DMS114 treated with DMSO at 0.1 percent for 48 hours (cell line): ENCODE results near the gene GALNT18.

Experiments used
- DNase-seq: peaks from one replicate; lab custom pipeline; 2025; ENCODE audit not compliant: unreplicated experiment; lab: John Stamatoyannopoulos, UW

The GALNT18 gene

DNA sequence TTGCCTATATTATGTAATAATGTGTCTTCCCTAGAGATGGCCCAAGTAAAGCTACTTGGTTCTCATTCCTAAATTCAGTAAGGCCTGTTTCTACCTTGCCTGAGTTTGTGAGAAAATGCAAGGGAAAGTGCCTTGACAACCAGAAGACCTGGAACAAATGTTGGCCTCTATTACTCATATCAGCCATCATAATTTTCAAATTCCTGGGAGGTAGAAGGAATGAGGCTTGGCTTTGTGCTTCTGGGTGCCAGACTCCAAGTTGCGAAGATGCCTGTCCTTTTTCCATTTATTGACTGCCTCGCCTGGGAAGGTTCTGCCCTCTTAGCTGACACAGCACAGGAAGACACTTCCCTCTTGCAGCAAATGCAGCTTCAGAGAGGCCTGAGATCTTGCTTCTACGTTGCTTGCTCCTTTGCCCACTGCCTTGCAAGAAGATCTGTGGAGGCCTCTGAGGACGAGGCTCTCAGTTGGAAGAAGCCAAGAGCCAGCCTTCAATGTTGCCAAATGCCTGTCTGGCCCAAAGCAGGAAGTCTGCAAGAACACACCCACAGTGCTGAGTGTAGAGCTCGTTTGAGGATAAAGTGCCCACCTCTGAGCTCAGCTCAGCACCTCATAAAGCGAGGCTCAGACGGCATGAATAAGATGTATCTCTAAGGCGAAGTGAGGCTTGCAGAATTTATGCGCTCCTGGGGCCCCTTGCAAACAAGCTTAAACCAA is 120.1 kb downstream of the GALNT18 start:
- DNase-seq = no peak

DNA sequence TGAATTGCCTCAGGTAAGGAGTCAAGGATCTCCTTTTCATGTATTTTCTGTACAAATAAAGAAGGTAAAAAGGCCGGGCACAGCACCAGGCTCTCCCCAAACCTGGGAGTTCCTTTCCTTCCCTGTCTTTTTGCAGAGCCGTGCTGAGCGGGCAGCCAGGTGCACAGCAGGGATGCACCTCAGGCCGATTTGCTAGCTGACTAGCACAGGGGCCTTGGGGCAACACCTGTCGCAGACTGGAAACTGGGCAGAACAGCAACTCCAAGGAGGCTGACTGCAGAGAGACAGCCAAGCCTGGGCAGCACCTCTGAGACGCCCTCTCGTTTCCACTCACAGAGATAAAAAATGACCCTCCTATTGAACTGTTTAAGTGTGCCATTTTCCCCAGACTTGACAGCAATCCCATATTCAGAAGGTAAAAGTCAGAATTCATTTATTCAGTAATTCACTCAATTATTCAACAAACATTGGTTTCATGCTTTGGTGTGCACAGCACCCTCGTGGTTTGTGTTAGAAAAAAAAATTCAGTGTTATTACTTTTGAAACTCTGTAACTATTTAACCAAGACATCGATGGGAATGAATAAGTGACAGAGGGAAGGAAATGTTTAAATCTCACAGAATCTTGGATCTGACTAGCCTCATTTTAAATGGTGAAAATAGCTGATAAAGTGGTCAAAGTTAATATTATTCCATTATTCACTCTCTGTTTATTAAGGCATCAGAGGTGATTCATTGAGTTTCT is 120.9 kb downstream of the GALNT18 start:
- DNase-seq = no peak

DNA sequence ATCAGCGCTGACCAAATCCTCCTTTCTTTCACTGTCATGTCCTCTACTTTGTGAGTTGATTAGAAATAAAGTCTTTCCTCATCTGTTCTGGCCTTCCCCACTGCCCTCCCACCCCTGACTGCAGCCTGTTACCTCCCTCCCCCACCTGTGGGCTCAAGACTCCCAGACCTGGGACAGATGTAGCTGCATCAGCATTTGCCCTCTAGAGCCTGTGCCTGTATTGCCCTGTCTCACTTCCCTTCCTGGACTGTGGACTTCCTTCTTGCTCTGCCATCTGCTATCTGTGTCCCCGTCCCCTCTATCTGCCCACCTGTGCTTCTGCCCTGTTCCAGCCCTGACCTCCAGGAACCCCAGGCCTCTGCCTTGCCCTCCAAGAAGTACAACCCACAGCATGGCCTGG is 122.5 kb downstream of the GALNT18 start:
- no peak for DNase-seq

DNA sequence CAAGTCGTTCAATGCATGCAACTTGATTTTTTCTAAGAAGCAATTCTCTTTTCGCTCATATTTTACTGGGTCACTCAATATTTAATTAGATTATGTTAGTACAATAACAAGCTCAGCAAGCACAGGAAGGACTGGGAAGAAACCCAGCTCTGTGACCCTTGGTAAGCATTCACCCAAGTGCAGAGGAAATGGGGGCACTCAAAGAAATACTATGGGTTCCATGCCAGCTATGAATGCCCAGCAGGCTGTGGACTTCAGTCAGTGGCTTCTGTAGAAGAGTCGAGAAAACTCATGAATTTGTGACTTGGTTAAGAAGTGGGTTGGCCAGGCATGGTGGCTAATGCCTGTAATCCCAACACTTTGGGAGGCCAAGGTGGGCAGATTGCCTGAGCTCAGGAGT is 123.6 kb downstream of the GALNT18 start:
- no peak for DNase-seq

DNA sequence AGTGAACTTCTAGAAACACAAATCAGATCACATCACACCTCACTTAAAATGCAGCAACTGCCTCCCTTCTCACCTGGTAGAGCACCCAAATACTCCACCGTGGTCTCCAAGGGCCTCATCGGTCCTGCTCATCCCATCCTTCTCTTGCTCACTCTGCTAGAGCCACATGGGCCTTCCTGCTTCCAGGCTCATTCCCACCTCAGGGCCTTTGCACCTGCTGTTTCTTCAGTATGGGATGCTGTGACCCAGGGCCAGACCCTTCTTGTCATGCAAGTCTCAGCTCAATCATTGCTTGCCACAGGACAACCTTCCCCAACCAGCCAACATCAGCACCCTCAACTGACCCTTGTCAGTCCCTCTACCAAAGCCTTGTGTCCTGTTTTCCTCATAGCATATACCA is 124.9 kb downstream of the GALNT18 start:
- no peak for DNase-seq

DNA sequence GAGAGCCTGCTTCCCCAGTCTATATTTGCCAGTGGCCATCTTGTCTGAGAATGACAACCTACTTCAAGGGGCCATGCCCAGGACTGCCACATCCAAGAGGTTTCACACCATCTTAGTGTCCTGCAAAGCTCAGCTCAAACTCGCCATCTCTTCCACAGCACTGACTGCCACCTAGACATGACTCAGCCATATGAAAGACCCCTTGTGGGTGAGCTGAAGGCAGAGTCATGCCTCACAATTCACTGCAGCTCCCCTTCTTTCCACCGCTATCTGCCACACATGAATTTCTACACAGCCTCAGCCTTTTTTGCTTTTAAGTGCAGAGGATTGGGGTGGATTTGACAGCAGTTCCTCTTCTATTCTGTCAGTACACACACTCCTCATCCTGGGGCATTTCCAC is 127.5 kb downstream of the GALNT18 start:
- DNase-seq = no peak

DNA sequence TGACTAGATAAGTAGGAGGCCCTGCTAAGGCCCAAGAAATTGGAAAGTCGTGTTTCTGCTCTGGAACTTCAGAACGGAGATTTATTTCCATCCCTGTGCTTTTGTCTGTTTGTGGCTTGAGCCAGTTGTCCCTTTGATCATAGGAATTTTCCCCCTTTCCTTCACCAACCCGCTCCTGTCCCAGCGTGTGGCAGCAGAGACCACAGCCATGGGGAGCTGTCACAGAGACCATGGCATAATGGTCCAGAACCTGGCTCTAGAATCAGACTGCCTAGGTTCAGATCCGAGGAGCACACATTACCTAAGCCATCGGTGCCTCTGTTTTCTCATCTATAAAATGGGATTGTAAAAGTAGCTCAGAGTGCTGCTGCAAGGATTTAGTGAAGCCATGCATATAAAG is 128.1 kb downstream of the GALNT18 start:
- DNase-seq = no peak

DNA sequence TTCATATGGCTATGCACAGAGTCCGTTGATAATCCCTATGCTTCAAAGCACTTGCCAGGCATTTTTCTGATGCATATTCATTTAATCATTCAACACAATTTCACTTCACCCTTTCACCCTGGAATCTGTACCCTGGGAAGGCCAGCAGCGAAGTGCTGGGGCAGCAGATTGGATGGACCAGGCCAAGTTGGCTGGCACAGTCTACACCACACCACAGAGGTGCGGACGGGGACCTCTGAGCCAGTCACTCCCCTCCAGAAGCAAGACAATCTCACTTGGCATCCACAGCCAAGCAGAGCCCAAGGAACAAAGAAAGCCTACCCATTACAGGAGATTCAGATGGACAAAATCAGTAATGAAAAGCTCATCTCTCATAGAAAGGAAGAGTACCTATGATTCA is 130.2 kb downstream of the GALNT18 start:
- DNase-seq = no peak

DNA sequence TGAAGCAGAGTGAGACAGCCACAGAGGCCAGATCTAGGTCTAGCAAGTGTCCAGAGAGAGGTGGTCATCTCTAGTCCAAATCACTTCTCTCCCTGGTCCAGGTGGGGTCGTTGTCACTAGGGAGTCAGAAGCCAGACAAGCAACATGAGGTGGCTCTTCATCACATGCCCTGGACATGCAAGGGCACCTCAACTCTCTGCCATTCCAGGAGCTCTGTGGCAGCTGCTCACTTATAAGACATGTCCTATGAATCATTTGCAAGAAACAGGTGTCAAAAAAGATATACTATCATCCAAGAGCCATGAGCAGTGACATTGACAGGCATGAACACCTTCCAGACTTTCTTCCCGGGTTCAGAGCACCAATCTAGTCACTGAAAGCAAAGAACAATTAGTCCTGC is 130.8 kb downstream of the GALNT18 start:
- DNase-seq = no peak

DNA sequence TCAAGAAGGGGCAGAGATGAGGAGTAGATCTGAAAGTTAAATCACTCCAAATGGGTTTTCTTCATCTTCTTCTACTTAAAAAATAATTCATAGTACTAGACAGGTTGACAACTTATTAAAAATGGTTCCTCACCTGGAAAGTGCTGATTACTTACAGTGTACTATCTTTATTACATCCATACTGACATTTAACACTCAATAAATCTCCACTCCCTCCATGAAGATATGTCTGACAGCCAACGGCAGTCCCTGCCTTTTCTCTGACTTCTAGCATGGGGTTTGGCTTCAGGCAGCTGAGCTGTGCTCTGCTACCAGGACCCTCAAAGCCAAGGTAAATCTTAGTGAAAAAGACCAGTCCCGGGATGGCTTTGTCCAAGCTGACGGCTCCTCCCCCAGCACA is 135.4 kb downstream of the GALNT18 start:
- DNase-seq = no peak

DNA sequence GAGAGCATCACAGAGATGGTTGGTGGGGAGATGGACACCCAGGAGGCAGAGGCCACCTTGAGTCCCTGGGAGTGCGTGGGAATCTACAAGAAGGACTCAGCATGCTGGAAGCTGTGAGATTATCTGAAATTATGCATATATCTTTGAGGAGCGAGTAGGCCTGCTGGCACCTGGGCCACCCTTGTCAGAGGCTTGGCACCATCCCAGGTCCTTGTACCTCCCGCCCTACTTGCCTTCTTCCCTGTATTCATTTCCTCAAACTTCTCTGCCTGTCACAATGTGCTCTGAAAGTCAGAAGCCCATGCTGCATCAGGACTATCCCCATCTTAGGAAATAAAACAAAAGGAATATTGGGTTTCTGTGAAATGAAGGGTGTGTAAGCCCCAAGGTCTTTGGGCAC is 135.8 kb downstream of the GALNT18 start:
- DNase-seq = no peak

DNA sequence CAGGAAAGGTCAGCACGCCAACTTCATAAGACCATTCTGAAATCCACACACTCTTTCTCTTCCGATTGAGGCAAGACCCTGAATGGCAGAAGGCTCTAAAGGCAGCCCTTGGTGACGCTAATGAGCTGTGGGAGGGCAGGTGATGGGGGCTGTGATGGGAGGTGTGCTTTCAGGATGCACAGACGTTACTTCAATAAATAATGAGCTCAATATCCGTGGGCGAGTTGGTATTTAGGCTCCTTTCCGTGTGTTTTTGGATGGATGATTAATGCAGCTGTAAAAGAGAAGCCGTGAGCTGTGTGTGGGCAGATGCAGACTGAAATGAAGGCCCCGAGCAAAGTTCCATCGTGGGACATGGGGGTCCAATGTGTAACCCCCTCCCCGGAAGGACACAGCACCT is 138.2 kb downstream of the GALNT18 start:
- no peak for DNase-seq

DNA sequence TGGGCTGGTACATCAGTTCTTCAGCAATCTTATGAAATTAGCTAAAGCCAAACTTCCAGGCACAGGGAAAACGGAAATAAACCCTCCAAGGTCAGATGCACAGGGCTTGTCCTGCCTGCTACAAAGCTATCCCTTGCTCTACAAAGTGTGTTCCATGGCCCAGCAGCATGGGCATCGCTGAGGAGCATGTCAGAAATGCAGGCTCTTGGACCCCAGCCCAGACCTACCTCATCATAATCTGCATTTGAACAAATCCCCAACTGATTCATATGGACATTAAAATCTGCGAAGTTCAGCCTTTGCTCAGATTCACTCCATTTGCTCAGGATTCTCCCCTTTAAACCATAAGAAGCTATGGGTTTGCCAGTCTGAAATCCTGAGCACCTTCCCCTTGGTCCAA is 139.1 kb downstream of the GALNT18 start:
- DNase-seq = no peak

DNA sequence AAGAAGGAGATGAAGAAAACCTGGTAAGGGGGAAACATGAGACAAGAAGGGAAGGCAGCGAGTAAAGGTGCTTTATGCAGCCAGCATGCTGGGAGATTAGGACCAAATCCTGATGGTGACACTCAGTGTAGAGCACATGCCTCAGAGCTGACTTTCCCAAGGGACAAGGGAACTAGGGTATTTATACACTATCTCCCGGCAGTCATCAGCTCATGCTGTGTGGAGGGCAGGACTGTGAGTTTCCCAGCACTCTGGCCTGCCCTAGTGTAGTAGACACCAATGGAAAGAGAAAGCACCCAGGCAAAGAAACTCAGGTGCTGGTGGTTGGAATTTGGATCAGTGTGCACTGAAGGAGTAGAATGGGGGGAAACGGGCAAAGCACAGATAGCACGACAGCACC is 140.4 kb downstream of the GALNT18 start:
- DNase-seq = no peak

DNA sequence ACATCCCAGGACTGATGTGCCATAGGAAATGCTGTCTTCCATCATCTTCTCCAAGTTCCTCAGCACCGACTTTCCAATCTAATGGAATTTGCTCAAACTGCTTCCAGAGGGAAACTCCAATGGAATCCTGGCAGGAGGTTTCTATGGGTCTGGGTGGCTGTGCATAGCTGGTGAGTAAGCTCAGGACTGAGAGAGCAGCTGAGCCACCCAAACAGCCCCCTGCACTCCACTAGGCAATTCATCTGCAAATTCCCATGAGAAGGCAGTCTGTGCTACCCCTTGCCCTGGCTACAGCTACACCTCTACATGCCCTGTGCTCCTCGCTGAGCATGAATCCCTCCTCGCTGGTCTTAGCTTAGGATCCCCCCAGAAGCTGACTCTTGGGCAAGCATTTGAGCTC is 140.8 kb downstream of the GALNT18 start:
- no peak for DNase-seq

DNA sequence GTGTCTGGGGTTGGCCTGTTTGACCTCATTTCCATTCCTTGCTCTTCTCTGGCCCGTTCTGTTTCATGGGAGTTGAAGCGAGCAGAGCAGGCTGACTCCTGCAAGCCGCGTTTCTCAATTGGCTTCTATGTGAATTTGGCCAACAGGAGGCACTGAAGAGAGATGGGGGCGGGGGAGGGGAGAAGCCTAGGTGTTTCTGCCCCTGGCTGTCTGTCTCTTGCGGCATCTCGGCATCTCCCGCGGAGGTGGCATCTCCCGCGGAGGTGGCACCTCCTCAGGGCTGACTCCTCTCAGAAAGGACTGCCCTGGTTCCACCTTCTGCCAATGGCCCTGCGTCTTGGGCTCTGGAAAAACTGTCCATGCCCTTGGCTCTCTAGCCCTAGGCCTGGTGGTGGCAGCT is 143.1 kb downstream of the GALNT18 start:
- no peak for DNase-seq

DNA sequence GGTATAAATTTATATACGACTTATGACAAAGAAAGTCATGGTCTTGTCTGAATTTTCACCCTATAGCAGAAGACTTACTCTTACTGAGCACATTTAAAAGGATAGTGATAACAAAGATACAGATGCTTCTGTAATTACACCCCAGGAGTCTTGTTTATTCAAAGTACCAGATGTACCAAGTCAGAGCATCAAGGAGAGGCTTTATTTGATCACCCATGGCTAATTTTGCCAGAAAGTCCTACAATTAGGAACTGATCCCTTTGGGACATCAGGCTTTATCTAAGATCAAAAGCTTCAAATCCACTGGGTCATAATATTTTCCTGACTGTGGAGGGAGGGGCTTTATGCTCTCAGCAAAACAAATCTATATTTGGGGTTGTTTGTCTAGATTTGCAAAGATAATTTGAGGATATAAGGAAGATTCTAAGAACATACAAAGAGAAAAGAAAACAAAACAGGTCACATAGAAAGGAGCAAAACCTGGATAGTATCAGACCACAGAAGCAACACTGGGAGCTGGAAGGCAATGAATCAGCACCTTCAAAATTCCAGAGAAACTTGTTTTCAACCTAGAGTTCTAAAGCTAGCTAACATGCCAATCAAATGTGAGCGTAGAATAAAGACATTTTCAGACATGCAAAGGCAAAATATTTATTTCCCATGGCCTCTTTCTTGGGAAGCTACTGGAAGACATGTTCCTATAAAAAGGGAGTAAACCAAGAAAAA is 143.9 kb downstream of the GALNT18 start:
- DNase-seq = no peak

DNA sequence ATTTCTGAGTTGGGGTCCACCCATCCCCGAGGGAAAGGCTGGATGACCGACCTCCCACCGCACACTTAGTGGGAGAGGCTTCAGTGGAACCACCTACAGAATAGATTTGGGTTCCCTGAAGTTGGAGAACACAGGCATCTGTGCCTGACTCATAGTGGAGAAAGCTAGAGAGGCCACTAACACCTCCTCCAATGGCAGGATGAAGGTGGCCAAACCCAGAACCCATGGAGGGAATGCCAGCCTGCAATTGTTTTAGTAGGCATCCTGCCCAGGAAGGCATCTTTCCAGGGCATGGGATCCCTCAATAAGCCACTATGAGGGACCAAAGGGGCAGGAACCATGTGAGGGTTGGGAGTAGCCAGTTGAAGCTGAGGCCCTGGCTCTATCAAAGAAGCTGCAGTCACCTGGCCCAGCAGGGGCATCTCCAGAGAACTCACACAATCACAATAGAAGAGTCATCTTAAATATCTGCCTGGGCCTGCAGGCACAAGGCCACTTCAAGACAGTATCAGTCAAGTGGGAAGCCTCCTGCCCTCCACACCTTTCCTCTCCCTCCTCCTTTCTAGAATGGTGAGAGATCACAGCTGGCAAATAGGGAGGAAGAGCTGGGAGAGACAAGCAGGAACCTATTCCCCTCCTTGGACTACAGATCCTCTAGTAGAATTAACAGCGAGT is 144.7 kb downstream of the GALNT18 start:
- DNase-seq = no peak

DNA sequence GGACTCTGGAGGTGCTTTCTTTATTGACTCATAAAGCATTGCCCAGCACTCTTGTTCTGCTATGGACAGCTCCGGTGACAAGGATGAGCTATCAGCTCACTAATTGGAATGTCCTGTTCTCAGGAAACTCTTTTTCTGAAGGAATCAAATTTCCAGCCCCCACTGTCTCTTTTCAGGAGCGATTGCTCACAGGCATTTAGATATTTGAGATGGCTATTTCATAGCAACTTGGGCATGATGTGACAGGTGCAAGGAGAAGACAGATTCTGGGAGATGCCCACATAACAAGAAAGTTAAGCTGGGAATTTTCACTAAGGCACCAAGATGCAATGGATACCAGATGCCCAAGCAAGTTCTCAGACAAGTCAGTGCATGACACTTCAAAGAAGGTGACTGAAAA is 145.3 kb downstream of the GALNT18 start:
- no peak for DNase-seq

DNA sequence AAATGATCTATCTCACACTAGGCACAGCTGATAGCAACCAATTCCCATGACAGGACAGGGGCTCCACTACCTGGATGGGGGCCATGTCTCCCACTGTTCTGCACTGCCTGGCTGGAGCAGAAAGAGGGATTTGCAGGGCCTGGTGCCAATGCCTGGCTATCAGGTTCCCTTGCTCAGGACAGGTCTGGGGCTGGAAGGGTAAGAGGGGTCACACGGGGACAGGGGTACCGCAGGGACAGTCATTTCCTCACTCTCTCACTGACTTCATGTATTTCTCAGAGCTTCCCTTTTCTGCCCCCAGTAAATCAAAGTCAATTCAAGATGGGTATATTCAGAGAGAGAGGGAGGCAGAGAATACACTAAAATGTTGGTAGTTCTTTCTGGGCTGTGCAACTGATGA is 149.7 kb downstream of the GALNT18 start:
- no peak for DNase-seq

DNA sequence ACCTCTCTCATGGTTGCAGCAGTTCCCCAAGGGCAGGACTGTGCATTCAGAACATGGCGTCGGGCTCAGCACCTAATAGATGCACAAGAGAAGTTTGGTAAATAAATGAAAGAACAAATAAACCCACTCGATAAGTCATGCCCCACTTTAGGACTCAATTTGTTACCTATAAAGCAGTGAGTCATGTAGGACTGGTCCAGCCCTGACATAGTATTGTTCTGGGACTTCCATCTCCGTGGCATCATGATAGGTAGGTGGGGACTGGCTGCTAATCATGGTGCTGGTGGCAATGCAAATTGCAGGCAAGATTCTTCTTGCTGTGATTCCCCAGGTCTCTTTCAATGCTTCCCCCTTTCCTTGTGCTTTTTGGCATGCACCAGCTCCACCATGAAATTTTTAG is 150.6 kb downstream of the GALNT18 start:
- no peak for DNase-seq

DNA sequence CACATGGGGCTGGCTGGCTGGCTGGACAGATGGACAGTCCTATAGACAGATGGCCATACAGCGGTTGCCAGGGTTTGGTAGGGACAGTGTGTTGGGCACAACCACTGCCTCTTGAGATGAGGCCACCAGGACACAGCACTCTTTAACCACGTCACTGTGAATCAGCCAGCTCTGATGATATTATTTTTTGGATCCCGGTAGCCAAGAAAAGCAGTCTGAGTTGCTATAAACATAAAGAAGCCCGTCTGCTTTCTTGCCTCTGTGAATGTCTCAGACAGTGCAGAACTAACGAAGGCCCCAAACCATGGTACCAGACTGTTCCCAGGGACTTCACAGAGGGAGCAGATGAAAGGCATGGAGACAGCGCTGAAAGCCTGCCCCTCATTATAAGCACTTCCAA is 152.9 kb downstream of the GALNT18 start:
- DNase-seq = no peak
